HepG2 (cell line): ENCODE results near the gene STAT1. TPM values are rescaled to one million over a fixed set of nuclear protein-coding genes. Genes with fewer than 3 reads are reported as not detected.
A peak's percentile ranks its signal among the peaks of the same experiment; 100 is the strongest.
"Not testable (repeated sequence)": the region's sequence is repeated elsewhere in the genome, so short reads cannot be mapped to it uniquely, and the experiment has no call there.

Source experiments
- ATAC-seq: fragments of 200-7000 bp; cut with Tn5 transposase; 3 replicates; pipeline ENCODE4 v1.9.1; 2020; ENCODE audit warnings: mild to moderate bottlenecking, moderate library complexity
- BruUV-seq: library from RNA; stranded (reverse); fragments of 400-500 nt; replicated peaks from 2 replicates; lab custom pipeline; 2021; lab: Mats Ljungman, UMichigan
- CTCF ChIA-PET: fragments of 300-600 bp; formaldehyde crosslinking; extraction: SDS; loops from one replicate; lab custom pipeline; 2021; ENCODE audit warnings: low total read pairs, inconsistent platforms, low intra/inter-chr PET ratio; lab: Yijun Ruan, JAX
- POLR2A ChIA-PET: fragments of 350-600 bp; sonication (Branson Sonifier 250); formaldehyde crosslinking; loops from one replicate; lab custom pipeline; 2020; ENCODE audit warnings: antibody characterized with exemption, inconsistent platforms; lab: Yijun Ruan, JAX
- DNase-seq: peaks from one replicate; pipeline ENCODE4 v3.0.0-alpha.2; 2015; ENCODE audit warnings: low spot score
- FAIRE-seq: peaks from 3 replicates; lab custom pipeline; 2011; peaks lifted over from hg19 to GRCh38; lab: Jason Lieb, UNC
- H2AFZ ChIP-seq: one replicate; pipeline ENCODE4 v1.6.1; 2011; ENCODE audit warnings: low read length, inconsistent platforms
- H3K27ac ChIP-seq: fragments of 300-600 bp; 3 replicates; pipeline ENCODE4 v1.8.0; 2011; ENCODE audit warnings: mixed run types, mild to moderate bottlenecking, mixed read lengths, low read length, inconsistent platforms; ENCODE audit not compliant: insufficient read depth; ENCODE audit errors: extremely low read length
- H3K27me3 ChIP-seq, 2 experiments: fragments of 200-600 bp in 1 of 2; 2 replicates in 1 of 2; 3 replicates in 1 of 2; pipeline versions ENCODE4 v1.6.0 to v1.8.0; 2011; ENCODE audit warnings: low read length in 2 of 2, mild to moderate bottlenecking in 2 of 2, moderate library complexity in 2 of 2, inconsistent platforms in 1 of 2; ENCODE audit not compliant: insufficient read depth in 2 of 2, control insufficient read depth in 1 of 2
- H3K36me3 ChIP-seq, 2 experiments: fragments of 200-600 bp in 1 of 2; replicated peaks in 1 of 2; 2 replicates in 1 of 2; 3 replicates in 1 of 2; pipeline versions ENCODE4 v1.5.1 to v1.8.0; 2011; ENCODE audit warnings: low read length in 2 of 2, inconsistent platforms in 1 of 2; ENCODE audit not compliant: insufficient read depth in 2 of 2, control insufficient read depth in 1 of 2
- H3K4me1 ChIP-seq: 2 replicates; pipeline ENCODE4 v1.5.1; 2012; ENCODE audit warnings: low read length, inconsistent platforms; ENCODE audit not compliant: insufficient read depth
- H3K4me2 ChIP-seq: 2 replicates; pipeline ENCODE4 v1.6.0; 2011; ENCODE audit warnings: low read depth, low read length, inconsistent platforms
- H3K4me3 ChIP-seq, 3 experiments: fragments of 200-600 bp in 1 of 3; sonication (generic), shearing (Covaris generic) in 1 of 3; replicated peaks in 1 of 3; 2 replicates each; pipeline ENCODE4 v1.5.1; 2011 to 2016; ENCODE audit warnings: low read length in 3 of 3, inconsistent platforms in 2 of 3, low read depth in 2 of 3, mild to moderate bottlenecking in 2 of 3, control low read depth in 1 of 3, mixed read lengths in 1 of 3; ENCODE audit not compliant: insufficient read depth in 1 of 3
- H3K79me2 ChIP-seq: one replicate; pipeline ENCODE4 v1.6.1; 2011; ENCODE audit warnings: low read length, inconsistent platforms; ENCODE audit not compliant: insufficient read depth
- H3K9ac ChIP-seq: 2 replicates; pipeline ENCODE4 v1.6.0; 2011; ENCODE audit warnings: mild to moderate bottlenecking, low read depth, low read length, inconsistent platforms; ENCODE audit not compliant: insufficient read depth
- H3K9me3 ChIP-seq: 2 replicates; pipeline ENCODE4 v1.5.1; 2012; ENCODE audit warnings: mild to moderate bottlenecking, low read length
- H4K20me1 ChIP-seq: 2 replicates; pipeline ENCODE4 v1.6.0; 2011; ENCODE audit warnings: inconsistent platforms, mild to moderate bottlenecking, low read length, moderate library complexity; ENCODE audit not compliant: insufficient read depth
- AKNA ChIP-seq: sonication (generic); formaldehyde crosslinking; IDR thresholded peaks from 2 replicates; pipeline ENCODE4 v1.4.0; 2020; ENCODE audit warnings: missing genetic modification reagents, borderline replicate concordance
- MEF2D ChIP-seq: sonication (generic); formaldehyde crosslinking; IDR thresholded peaks from 2 replicates; pipeline ENCODE4 v1.5.1; 2020; ENCODE audit warnings: mild to moderate bottlenecking, missing genetic modification reagents
- RBM22 ChIP-seq: fragments of 200-400 bp; formaldehyde crosslinking; optimal IDR thresholded peaks from 2 replicates; pipeline ENCODE3; 2017; ENCODE audit warnings: mild to moderate bottlenecking, low read length, moderate library complexity
- SP4 ChIP-seq: sonication (generic); formaldehyde crosslinking; IDR thresholded peaks from 2 replicates; pipeline ENCODE4 v1.8.1; 2023; ENCODE audit warnings: mild to moderate bottlenecking, missing genetic modification reagents
- ZNF10 ChIP-seq: sonication (generic); formaldehyde crosslinking; IDR thresholded peaks from 2 replicates; pipeline ENCODE4 v1.4.0; 2020; ENCODE audit warnings: mild to moderate bottlenecking, low read depth, missing genetic modification reagents, borderline replicate concordance
- ZNF136 ChIP-seq: sonication (generic); formaldehyde crosslinking; IDR thresholded peaks from 2 replicates; pipeline ENCODE4 v1.8.1; 2022; ENCODE audit warnings: low read depth, mild to moderate bottlenecking, moderate library complexity, missing genetic modification reagents
- ZNF501 ChIP-seq: sonication (generic); formaldehyde crosslinking; IDR thresholded peaks from 2 replicates; pipeline ENCODE4 v1.5.1; 2020; ENCODE audit warnings: mild to moderate bottlenecking, moderate library complexity, missing genetic modification reagents
- WGBS: methylation state at CpG from one replicate; pipeline ENCODE4 v1.1.6; 2017; ENCODE audit warnings: low lambda C conversion rate; 5-methylcytosine and 5-hydroxymethylcytosine counted together
- in situ Hi-C: cut with HindIII; loops from 2 replicates; pipeline ENCODE4 v1.10.0; 2017; ENCODE audit warnings: low pct_unique_long_range_greater_than_20kb; ENCODE audit not compliant: extremely low pct_ligation_motif_present
- intact Hi-C: fragments of 100-400 bp; cut with micrococcal nuclease; formaldehyde crosslinking; loops from one replicate; pipeline ENCODE4 v1.10.0; 2022; ENCODE audit not compliant: unreplicated experiment
- polyA plus RNA-seq, 8 experiments: library from polyadenylated mRNA; depleted of rRNA in 3 of 8; stranded (reverse) in 7 of 8; unstranded in 1 of 8; fragments of >200 nt; fragmentation: Illumina TruSeq in 4 of 8; extraction: Trizol in 4 of 8; gene quantifications; 2 replicates each; pipeline versions ENCODE4 v1.2.1 to v1.2.3, GENCODE V29; 2011 to 2016; ENCODE audit warnings: low read depth in 4 of 8, missing spikeins in 1 of 8, mixed read lengths in 1 of 8; ENCODE audit not compliant: insufficient read depth in 1 of 8
- total RNA-seq, 5 experiments: library from RNA; depleted of rRNA; stranded (reverse); fragments of >200 nt; fragmentation: Illumina TruSeq; extraction: Trizol; gene quantifications; 2 replicates each; pipeline ENCODE4 v1.2.3, GENCODE V29; 2016; ENCODE audit warnings: low read depth in 1 of 5

STAT1 gene
- total and polyA plus RNA-seq, 2 of the 13 experiments (the other 11 are each of a cell fraction or from before 2014, with no cell fraction given): 21.8 to 59.6 TPM

GRCh38 chr2:190996338-190996946 is 17.5 kb downstream of the STAT1 start (continued):
- TF ChIP-seq AKNA (no peak), ZNF10 (CRISPR knock-in tag) (no peak), MEF2D (CRISPR knock-in tag) (0 out of 2 replicates have a peak, but pooled peaks have one; percentile 37), SP4 (CRISPR knock-in tag) (0 out of 2 replicates have a peak, but pooled peaks have one; percentile 20), RBM22 (peak; percentile 45), ZNF136 (CRISPR knock-in tag) (no peak), ZNF501 (0 out of 2 replicates have a peak, but pooled peaks have one; percentile 39)

GRCh38 chr2:190995315-190995714 is 18.7 kb downstream of the STAT1 start:
- POLR2A ChIA-PET, H3K9ac ChIP-seq, DNase-seq, H3K4me3 ChIP-seq, H3K79me2 ChIP-seq, intact Hi-C loops, ATAC-seq, BruUV-seq, H3K4me2 ChIP-seq, H4K20me1 ChIP-seq, H3K27me3 ChIP-seq, H3K9me3 ChIP-seq, H2AFZ ChIP-seq, FAIRE-seq, H3K4me1 ChIP-seq, in situ Hi-C loops, H3K27ac ChIP-seq: not testable (repeated sequence)
- CTCF ChIA-PET: interaction anchor here (1.6 to 2.5 kb wide), 3 partner anchors 36 to 214 kb away, joined by 4 to 21 read pairs (median 6); no protein-coding TSS in a partner anchor
- peaks cover 31 to 87% of the 10 kb centered on the region in 2 experiments for H3K36me3 ChIP-seq
- 92% methylated on average over 3 of the region's 3 CpGs for WGBS
